H9 (cell line): ENCODE measurements around the gene IFI44. TPM values are rescaled to one million over a fixed set of nuclear protein-coding genes. Genes with fewer than 3 reads are reported as not detected.

ENCODE experiments used
- DNase-seq: peaks from one replicate; pipeline ENCODE4 v3.0.0-alpha.2; 2017
- H2AFZ ChIP-seq: one replicate; pipeline ENCODE4 v1.6.1; 2013; ENCODE audit warnings: mild to moderate bottlenecking, low read length, control low read depth, moderate library complexity
- H2AK5ac ChIP-seq: 2 replicates; pipeline ENCODE4 v1.6.1; 2013; ENCODE audit warnings: low read length, control low read depth, mixed read lengths; ENCODE audit not compliant: insufficient read length
- H2BK120ac ChIP-seq: one replicate; pipeline ENCODE4 v1.6.1; 2013; ENCODE audit warnings: low read depth, mild to moderate bottlenecking, low read length, control low read depth, inconsistent platforms; ENCODE audit not compliant: poor library complexity, severe bottlenecking
- H2BK12ac ChIP-seq: 2 replicates; pipeline ENCODE4 v1.6.1; 2013; ENCODE audit warnings: low read length, control low read depth, mixed read lengths, low read depth; ENCODE audit not compliant: insufficient read length
- H2BK15ac ChIP-seq: 2 replicates; pipeline ENCODE4 v1.6.1; 2013; ENCODE audit warnings: low read depth, low read length, control low read depth
- H2BK20ac ChIP-seq: one replicate; pipeline ENCODE4 v1.6.1; 2013; ENCODE audit warnings: low read depth, mild to moderate bottlenecking, low read length, control low read depth, inconsistent platforms; ENCODE audit not compliant: poor library complexity, severe bottlenecking
- H2BK5ac ChIP-seq: 2 replicates; pipeline ENCODE4 v1.6.1; 2013; ENCODE audit warnings: low read length, control low read depth, mixed read lengths; ENCODE audit not compliant: insufficient read length
- H3K14ac ChIP-seq: 2 replicates; pipeline ENCODE4 v1.6.1; 2013; ENCODE audit warnings: low read length, control low read depth; ENCODE audit not compliant: insufficient read depth
- H3K18ac ChIP-seq: 2 replicates; pipeline ENCODE4 v1.6.1; 2013; ENCODE audit warnings: low read depth, mild to moderate bottlenecking, mixed read lengths, low read length, control low read depth; ENCODE audit not compliant: insufficient read length
- H3K23ac ChIP-seq: 2 replicates; pipeline ENCODE4 v1.6.1; 2013; ENCODE audit warnings: low read length, control low read depth, mixed read lengths, low read depth; ENCODE audit not compliant: insufficient read length
- H3K23me2 ChIP-seq: 2 replicates; pipeline ENCODE4 v1.6.1; 2013; ENCODE audit warnings: low read depth, mild to moderate bottlenecking, mixed read lengths, low read length, control low read depth; ENCODE audit not compliant: insufficient read length, poor library complexity, severe bottlenecking
- H3K27ac ChIP-seq: 2 replicates; pipeline ENCODE4 v1.5.1; 2013; ENCODE audit warnings: low read length, control low read depth, mixed read lengths, low read depth; ENCODE audit not compliant: insufficient read length
- H3K27me3 ChIP-seq: 2 replicates; pipeline ENCODE4 v1.6.1; 2013; ENCODE audit warnings: low read length, control low read depth, inconsistent platforms; ENCODE audit not compliant: insufficient read depth
- H3K4ac ChIP-seq: 2 replicates; pipeline ENCODE4 v1.6.1; 2013; ENCODE audit warnings: low read depth, mild to moderate bottlenecking, control low read depth, inconsistent platforms, low read length, moderate library complexity
- H3K4me1 ChIP-seq: 2 replicates; pipeline ENCODE4 v1.6.1; 2013; ENCODE audit warnings: low read length, control low read depth, inconsistent platforms; ENCODE audit not compliant: insufficient read depth
- H3K4me2 ChIP-seq: 2 replicates; pipeline ENCODE4 v1.6.1; 2013; ENCODE audit warnings: low read length, control low read depth, mixed read lengths; ENCODE audit not compliant: insufficient read length, insufficient read depth
- H3K56ac ChIP-seq: 2 replicates; pipeline ENCODE4 v1.6.1; 2013; ENCODE audit warnings: low read depth, mild to moderate bottlenecking, mixed read lengths, low read length, control low read depth; ENCODE audit not compliant: insufficient read length
- H3K79me1 ChIP-seq: 2 replicates; pipeline ENCODE4 v1.6.1; 2013; ENCODE audit warnings: low read depth, mild to moderate bottlenecking, moderate library complexity, low read length, control low read depth, inconsistent platforms; ENCODE audit not compliant: insufficient read depth, poor library complexity, severe bottlenecking
- H3K79me2 ChIP-seq: 2 replicates; pipeline ENCODE4 v1.6.1; 2013; ENCODE audit warnings: low read length, control low read depth, inconsistent platforms; ENCODE audit not compliant: insufficient read depth
- H3K9ac ChIP-seq: 2 replicates; pipeline ENCODE4 v1.6.1; 2013; ENCODE audit warnings: low read length, control low read depth, mixed read lengths; ENCODE audit not compliant: insufficient read length; ENCODE audit errors: extremely low read depth
- H3K9me3 ChIP-seq: one replicate; pipeline ENCODE4 v1.6.1; 2013; ENCODE audit warnings: low read depth, low read length, inconsistent platforms; ENCODE audit not compliant: control insufficient read depth
- H3T11ph ChIP-seq: one replicate; pipeline ENCODE4 v1.6.1; 2013; ENCODE audit warnings: mild to moderate bottlenecking, low read length, control low read depth, inconsistent platforms
- H4K20me1 ChIP-seq: one replicate; pipeline ENCODE4 v1.6.1; 2013; ENCODE audit not compliant: control insufficient read depth, insufficient read length, insufficient read depth
- H4K5ac ChIP-seq: 2 replicates; pipeline ENCODE4 v1.6.1; 2013; ENCODE audit warnings: low read depth, mild to moderate bottlenecking, mixed read lengths, low read length, control low read depth; ENCODE audit not compliant: insufficient read length
- H4K8ac ChIP-seq: replicated peaks from 2 replicates; pipeline ENCODE4 v1.6.1; 2013; ENCODE audit warnings: low read length, control low read depth, mixed read lengths, low read depth; ENCODE audit not compliant: insufficient read length
- H4K91ac ChIP-seq: 2 replicates; pipeline ENCODE4 v1.6.1; 2013; ENCODE audit warnings: low read depth, mild to moderate bottlenecking, moderate library complexity, mixed read lengths, low read length, control low read depth; ENCODE audit not compliant: insufficient read length
- H3K27ac Mint-ChIP-seq, 3 experiments: 2 replicates in 2 of 3; 3 replicates in 1 of 3; pipeline ENCODE4 v1.8.0; 2020 to 2021; ENCODE audit warnings: mixed read lengths in 3 of 3, mild to moderate bottlenecking in 1 of 3, moderate library complexity in 1 of 3
- H3K27me3 Mint-ChIP-seq: 2 replicates; pipeline ENCODE4 v1.8.0; 2021; ENCODE audit warnings: low read depth, mild to moderate bottlenecking, moderate library complexity, mixed read lengths
- H3K36me3 Mint-ChIP-seq, 3 experiments: 2 replicates in 2 of 3; 3 replicates in 1 of 3; pipeline ENCODE4 v1.8.0; 2020 to 2021; ENCODE audit warnings: low read depth in 3 of 3, mixed read lengths in 3 of 3; ENCODE audit not compliant: insufficient read depth in 1 of 3
- H3K4me1 Mint-ChIP-seq, 2 experiments: 2 replicates each; pipeline ENCODE4 v1.8.0; 2020; ENCODE audit warnings: mixed read lengths in 2 of 2
- H3K4me3 Mint-ChIP-seq, 2 experiments: 2 replicates in 1 of 2; 3 replicates in 1 of 2; pipeline ENCODE4 v1.8.0; 2020 to 2021; ENCODE audit warnings: mild to moderate bottlenecking in 2 of 2, mixed read lengths in 2 of 2, moderate library complexity in 1 of 2
- H3K9me3 Mint-ChIP-seq, 2 experiments: 2 replicates in 1 of 2; 3 replicates in 1 of 2; pipeline ENCODE4 v1.8.0; 2020; ENCODE audit warnings: mild to moderate bottlenecking in 2 of 2, mixed read lengths in 2 of 2, moderate library complexity in 1 of 2
- CTCF ChIP-seq: fragments of 200-600 bp; sonication (generic); conservative IDR thresholded peaks from 3 replicates; pipeline ENCODE4 v1.8.0; 2021; ENCODE audit warnings: antibody characterized with exemption, mild to moderate bottlenecking
- WGBS: extraction: QIAGEN DNeasy Blood & Tissue Kit; methylation state at CpG from one replicate; pipeline ENCODE4 v1.1.7; 2013; ENCODE audit warnings: missing lambda C conversion rate, low lambda C conversion rate, mixed read lengths; ENCODE audit not compliant: insufficient read length; ENCODE audit errors: extremely low coverage; 5-methylcytosine and 5-hydroxymethylcytosine counted together
- total RNA-seq: library from RNA; stranded (reverse); gene quantifications from 2 replicates; pipeline ENCODE4 v1.2.1, GENCODE V29; 2021

IFI44 gene
- total RNA-seq, 1 experiment from 2014 or later = not detected

- no peak overlapping the region for H3K27ac Mint-ChIP-seq
- no peak overlapping the region for H2AFZ ChIP-seq
- H3K4me1 ChIP-seq = no peaks in the 10 kb centered on the region
- no peak overlapping the region for H2BK120ac ChIP-seq
- H3K27me3 Mint-ChIP-seq = no peaks in the 10 kb centered on the region; the same call in 1 of the 2 replicates
- H3K23me2 ChIP-seq = no peaks in the 10 kb centered on the region
- no peaks in the 10 kb centered on the region for H3K9me3 ChIP-seq
- H4K91ac ChIP-seq = no peak overlapping the region
- no peak overlapping the region for H3K18ac ChIP-seq
- WGBS = no CpG with 5 or more reads among the region's 1 CpG
- no peak for TF ChIP-seq CTCF
- H2AK5ac ChIP-seq = no peak overlapping the region
- no peak overlapping the region for H3K23ac ChIP-seq
- DNase-seq = no peak
- H4K5ac ChIP-seq = no peak overlapping the region
- H3K27me3 ChIP-seq = no peaks in the 10 kb centered on the region
- no peak overlapping the region for H3K27ac ChIP-seq
- no peaks in the 10 kb centered on the region for H3K79me2 ChIP-seq
- no peaks in the 10 kb centered on the region for H3K36me3 Mint-ChIP-seq
- H3K4me2 ChIP-seq = no peak overlapping the region
- H3K4me3 Mint-ChIP-seq = no peak overlapping the region
- no peaks in the 10 kb centered on the region for H3K9me3 Mint-ChIP-seq
- H3K56ac ChIP-seq = no peak overlapping the region
- H3K4me1 Mint-ChIP-seq = peaks cover 0 to 3% of the 10 kb centered on the region in 2 experiments; a peak in 2 of 4 replicates
- H3K79me1 ChIP-seq = no peaks in the 10 kb centered on the region
- no peak overlapping the region for H4K8ac ChIP-seq
- no peak overlapping the region for H2BK5ac ChIP-seq
- no peak overlapping the region for H2BK12ac ChIP-seq
- no peak overlapping the region for H2BK20ac ChIP-seq
- H3K14ac ChIP-seq = no peak overlapping the region
- no peaks in the 10 kb centered on the region for H4K20me1 ChIP-seq
- H2BK15ac ChIP-seq = no peak overlapping the region
- H3K4ac ChIP-seq = no peak overlapping the region
- H3K9ac ChIP-seq = no peak overlapping the region
- H3T11ph ChIP-seq = no peak overlapping the region
Observed at GRCh38 chr1:78601068-78601467, 48.6 kb upstream of the IFI44 start.
